ENCODE measurements around the gene THPO. TPM values are rescaled to one million over a fixed set of nuclear protein-coding genes. Genes with fewer than 3 reads are reported as not detected.

THPO gene
- total RNA-seq, 2 experiments from 2014 or later: not detected

DNA sequence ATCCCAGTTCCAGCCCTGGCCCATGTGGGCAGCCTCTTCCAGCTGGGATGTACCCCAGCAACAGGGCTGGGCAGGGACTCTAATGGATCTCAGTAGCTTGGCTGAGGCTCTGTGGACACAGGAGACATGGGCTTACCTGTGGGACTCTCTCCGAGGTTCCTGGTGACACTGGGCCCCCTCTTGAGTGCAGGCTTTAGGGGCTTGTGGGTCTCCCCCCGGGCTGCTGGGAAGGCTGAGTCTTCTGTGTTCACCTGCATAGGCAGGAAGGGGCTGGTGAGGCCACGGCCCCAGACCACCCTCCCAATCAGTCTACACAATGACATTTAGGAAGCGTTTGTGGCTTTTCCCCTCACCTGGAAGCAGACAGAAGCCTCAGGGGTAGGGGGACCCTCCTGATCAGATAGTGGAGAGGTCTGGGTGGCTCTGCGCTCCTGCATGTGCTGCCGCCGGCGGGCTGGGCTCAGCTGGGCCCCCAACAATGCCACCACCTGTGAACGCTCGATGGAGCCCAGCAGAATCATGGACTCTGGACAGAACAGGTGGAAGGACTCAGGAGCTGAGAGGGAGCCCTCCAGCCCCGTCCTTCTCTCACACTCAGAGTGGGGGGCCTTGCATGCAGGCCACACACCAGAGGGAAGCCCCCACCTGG, 25.0 kb downstream of the THPO start:
- H3K4me1 Mint-ChIP-seq (ENCODE audit: low read depth): no peaks in the 10 kb centered on the region
- CTCF ChIA-PET: interaction anchor here (1.1 to 3.7 kb wide), 11 partner anchors 8 to 189 kb away, joined by 3 to 23 read pairs (median 6); partner anchors contain the start of genes CLCN2, FAM131A and POLR2H
- H3K9me3 Mint-ChIP-seq: no peaks in the 10 kb centered on the region
- intact Hi-C loops (cut with micrococcal nuclease): no loop called here
- no peak for DNase-seq
- no peaks in the 10 kb centered on the region for H3K27me3 Mint-ChIP-seq
- POLR2A ChIA-PET: no interaction called here
- no peak overlapping the region for H3K27ac Mint-ChIP-seq
- H3K36me3 Mint-ChIP-seq: no peaks in the 10 kb centered on the region
- no peak overlapping the region for H3K4me3 Mint-ChIP-seq

DNA sequence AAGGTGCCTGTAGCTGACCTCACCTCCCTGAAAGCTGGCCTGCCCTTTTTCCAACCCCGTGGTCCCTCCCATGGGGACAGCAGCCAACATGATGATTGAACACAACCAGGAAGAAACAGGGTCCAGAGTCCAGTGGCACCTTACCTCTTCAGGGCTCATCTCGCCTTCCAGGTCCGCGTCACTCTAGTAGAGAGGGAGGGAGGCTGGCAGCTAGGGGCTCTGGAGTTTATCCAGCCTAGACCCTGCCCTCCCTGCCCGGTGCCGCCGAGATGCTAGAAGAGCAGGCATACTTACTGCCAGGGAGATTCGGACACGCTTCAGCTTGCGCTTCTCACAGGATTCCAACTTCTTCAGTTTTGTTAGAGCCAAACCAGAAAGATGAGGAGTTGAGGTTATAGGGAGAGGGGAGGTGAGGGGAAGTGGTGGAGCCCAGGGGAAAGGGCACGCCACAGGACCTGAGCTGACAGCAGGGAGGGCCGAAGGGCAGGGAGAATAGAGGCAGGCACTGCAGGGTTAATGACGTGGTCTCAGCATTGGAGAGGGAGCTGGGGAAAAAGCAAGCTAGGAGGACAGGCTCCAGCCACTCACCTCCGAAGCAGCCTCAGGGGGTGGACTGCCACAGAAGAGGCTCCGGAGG, 25.7 kb downstream of the THPO start:
- Mint-ChIP-seq H3K27ac (no peak overlapping the region), H3K27me3 (no peaks in the 10 kb centered on the region), H3K4me3 (no peak overlapping the region), H3K4me1 (ENCODE audit: low read depth) (no peaks in the 10 kb centered on the region), H3K36me3 (no peaks in the 10 kb centered on the region), H3K9me3 (no peaks in the 10 kb centered on the region)
- intact Hi-C loops (cut with micrococcal nuclease): no loop called here
- ChIA-PET CTCF (interaction anchor here (1.6 to 3.7 kb wide), 2 partner anchors 20 to 162 kb away, joined by 4 to 22 read pairs; no protein-coding TSS in a partner anchor), POLR2A (no interaction called here)
- no peak for DNase-seq

DNA sequence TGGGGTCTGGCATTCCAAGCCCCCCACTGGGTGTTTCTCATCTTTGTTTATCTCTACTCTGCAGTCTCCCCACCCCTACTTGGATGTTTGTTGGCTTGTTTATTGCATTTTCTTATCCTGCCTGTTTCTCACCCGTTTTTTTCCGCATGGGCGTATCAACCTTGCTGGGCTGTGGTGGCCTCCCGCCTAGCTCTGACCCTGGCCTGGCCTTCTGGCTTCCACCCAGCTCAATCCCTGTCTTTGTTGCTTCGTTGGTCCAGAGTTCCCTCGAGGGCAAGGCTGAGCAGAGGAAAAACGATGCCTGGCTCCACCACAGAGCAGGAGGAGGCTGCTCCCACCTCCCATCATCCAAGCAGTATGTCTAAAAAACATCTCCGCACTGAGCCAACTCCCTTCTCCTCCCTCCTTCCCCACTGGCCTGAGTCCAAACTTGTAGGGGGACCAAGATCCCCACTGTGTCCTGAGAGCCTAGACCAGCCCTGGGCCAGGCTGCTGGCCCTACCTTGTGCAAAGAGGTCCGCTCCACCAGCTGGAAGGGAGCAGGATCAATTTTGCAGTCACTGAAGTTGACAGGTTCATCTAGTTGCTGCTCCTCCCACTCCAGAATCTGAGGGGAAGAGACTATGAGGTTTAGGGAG, 26.4 kb downstream of the THPO start:
- CTCF ChIA-PET: interaction anchor here (1.6 kb wide), 1 partner anchor 162 kb away, joined by 4 read pairs; no protein-coding TSS in a partner anchor
- no peaks in the 10 kb centered on the region for H3K4me1 Mint-ChIP-seq (ENCODE audit: low read depth)
- no peaks in the 10 kb centered on the region for H3K27me3 Mint-ChIP-seq
- H3K9me3 Mint-ChIP-seq: no peaks in the 10 kb centered on the region
- POLR2A ChIA-PET: no interaction called here
- no peak for DNase-seq
- no peak overlapping the region for H3K4me3 Mint-ChIP-seq
- intact Hi-C loops (cut with micrococcal nuclease): no loop called here
- H3K36me3 Mint-ChIP-seq: no peaks in the 10 kb centered on the region
- no peak overlapping the region for H3K27ac Mint-ChIP-seq

DNA sequence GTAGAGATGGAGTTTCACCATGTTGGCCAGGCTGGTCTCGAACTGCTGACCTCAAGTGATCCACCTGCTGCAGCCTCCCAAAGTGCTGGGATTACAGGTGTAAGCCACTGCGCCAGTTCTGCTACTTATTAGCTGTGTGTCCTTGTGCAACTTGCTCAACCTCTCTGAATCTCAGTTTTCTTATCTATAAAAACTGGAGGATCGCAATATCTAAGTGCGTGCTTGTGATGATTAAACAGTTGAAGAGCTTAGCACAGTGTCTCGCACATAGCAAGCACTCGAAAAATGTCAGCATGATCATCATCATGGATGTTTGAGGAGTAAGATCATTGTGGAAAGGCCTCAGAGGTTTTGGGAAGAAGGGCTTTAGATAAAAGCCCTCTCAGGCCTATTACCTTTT, 27.4 kb downstream of the THPO start:
- no peak for DNase-seq
- Mint-ChIP-seq H3K27ac (no peak overlapping the region), H3K36me3 (no peaks in the 10 kb centered on the region), H3K27me3 (no peaks in the 10 kb centered on the region), H3K4me1 (ENCODE audit: low read depth) (no peaks in the 10 kb centered on the region), H3K9me3 (no peaks in the 10 kb centered on the region), H3K4me3 (no peak overlapping the region)
- CTCF ChIA-PET: no interaction called here
- intact Hi-C loops (cut with micrococcal nuclease): no loop called here
- POLR2A ChIA-PET: no interaction called here

DNA sequence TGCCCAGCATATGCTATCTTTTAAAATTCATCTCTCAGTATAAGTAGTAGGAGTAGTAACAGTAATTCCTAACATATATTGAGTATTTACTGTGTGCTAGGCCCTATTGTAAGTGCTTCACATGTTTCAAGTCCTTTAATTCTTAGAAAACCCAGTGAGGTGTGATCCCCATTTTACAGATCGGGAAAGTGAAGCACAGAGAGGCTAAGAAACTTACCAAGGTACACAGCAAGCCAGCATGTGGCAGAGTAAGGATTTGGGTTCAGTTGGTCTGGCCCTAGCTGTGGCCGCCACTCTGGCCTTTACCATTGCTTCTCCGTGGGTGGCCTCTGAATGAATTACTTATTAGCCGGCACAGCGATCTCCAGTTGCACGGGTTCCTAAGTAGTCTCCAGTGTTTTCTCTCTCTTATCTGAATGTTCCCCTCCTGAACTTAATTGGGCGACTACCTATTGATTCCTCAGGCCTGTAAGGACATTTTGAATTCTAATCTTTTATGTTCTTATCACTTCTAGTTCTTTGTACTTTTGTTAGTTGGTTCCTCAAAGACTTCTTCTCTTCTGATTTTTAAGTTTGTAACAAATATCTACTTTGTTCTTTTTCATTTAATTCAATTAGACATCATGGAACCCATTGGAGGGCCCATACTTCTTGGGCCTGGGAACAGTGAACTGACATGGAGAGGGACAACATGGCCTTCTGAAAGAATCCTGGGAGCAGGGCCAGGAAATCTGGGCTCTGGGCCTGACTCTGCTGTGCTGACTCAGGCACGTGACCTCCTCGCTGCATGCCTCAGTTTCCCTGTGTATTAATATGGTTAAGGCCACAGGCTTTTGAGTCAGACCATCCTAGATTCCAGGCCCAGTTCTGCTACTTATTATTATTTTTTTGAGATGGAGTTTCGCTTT, 28.2 kb downstream of the THPO start:
- CTCF ChIA-PET: interaction anchor here (1.0 kb wide), 1 partner anchor 11 kb away, joined by 3 read pairs; no protein-coding TSS in a partner anchor
- H3K27ac Mint-ChIP-seq: no peak overlapping the region

DNA sequence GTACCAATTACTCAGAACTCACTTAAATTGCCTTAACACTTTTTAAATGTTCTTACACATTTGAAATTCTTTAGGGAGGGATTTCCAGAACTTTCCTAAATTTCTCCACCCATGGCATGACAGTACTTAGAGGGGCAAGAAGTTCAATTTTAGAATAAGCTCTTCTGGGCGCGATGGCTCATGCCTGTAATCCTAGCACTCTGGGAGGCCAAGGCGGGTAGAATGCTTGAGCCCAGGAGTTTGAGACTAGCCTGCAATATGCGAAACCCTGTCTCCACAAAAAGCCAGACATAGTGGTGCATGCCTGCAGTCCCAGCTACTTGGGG, 30.0 kb downstream of the THPO start:
- CTCF ChIA-PET: no interaction called here
- no peak overlapping the region for H3K4me3 Mint-ChIP-seq
- H3K27ac Mint-ChIP-seq: no peak overlapping the region
- intact Hi-C loops (cut with micrococcal nuclease): no loop called here
- H3K36me3 Mint-ChIP-seq: peaks cover 2% of the 10 kb centered on the region
- H3K4me1 Mint-ChIP-seq (ENCODE audit: low read depth): no peaks in the 10 kb centered on the region
- H3K27me3 Mint-ChIP-seq: no peaks in the 10 kb centered on the region
- no peak for DNase-seq
- POLR2A ChIA-PET: interaction anchor here (1.0 kb wide), 1 partner anchor 14 kb away, joined by 3 read pairs; no protein-coding TSS in a partner anchor
- no peaks in the 10 kb centered on the region for H3K9me3 Mint-ChIP-seq

More for the DNA sequence above, 28.2 kb downstream of the THPO start:
- Mint-ChIP-seq H3K4me1 (ENCODE audit: low read depth) (no peaks in the 10 kb centered on the region), H3K9me3 (no peaks in the 10 kb centered on the region), H3K4me3 (no peak overlapping the region), H3K27me3 (no peaks in the 10 kb centered on the region), H3K36me3 (peaks cover 2% of the 10 kb centered on the region)
- POLR2A ChIA-PET: no interaction called here
- intact Hi-C loops (cut with micrococcal nuclease): no loop called here
- DNase-seq: no peak

DNA sequence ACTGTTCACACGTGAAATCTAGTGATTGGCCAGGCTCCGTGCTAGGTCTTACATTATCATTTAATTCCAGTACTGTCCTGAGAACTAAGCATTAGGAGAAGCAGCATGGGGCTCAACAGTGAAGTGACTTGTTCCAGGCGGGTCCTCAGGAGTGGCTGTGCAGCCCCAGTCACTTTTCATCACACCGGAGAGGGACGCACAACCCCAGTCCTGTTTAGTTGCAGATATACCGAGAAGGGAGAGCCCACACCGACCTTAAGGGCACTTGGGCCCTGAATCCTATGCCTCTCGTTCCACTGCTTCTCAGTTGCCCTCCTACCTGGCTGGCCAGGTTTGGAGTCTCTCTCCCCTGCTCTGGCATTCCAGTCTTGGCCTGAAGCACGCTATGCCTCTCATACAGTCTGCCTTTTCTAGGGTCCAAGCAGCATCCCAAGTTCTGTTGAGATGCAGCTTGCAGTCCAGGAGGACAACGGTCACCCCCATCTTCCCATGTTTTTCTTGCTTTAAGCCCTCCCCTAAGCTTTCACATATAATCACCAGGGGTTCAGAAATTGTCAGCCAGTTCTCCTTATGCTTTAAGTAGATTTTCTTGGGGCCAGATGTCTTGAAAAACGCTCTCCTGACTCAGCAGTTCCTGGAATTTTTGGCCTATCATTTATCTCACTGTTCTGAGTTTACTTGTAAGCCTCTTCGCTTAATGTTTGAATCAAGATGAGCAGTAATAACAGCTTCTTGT, 30.5 kb downstream of the THPO start:
- POLR2A ChIA-PET: no interaction called here
- no peak overlapping the region for H3K4me3 Mint-ChIP-seq
- H3K36me3 Mint-ChIP-seq: peaks cover 2% of the 10 kb centered on the region
- CTCF ChIA-PET: interaction anchor here (1.5 kb wide), 1 partner anchor 15 kb away, joined by 3 read pairs; no protein-coding TSS in a partner anchor
- no peaks in the 10 kb centered on the region for H3K9me3 Mint-ChIP-seq
- H3K27ac Mint-ChIP-seq: no peak overlapping the region
- H3K27me3 Mint-ChIP-seq: no peaks in the 10 kb centered on the region
- DNase-seq: no peak
- H3K4me1 Mint-ChIP-seq (ENCODE audit: low read depth): no peaks in the 10 kb centered on the region
- intact Hi-C loops (cut with micrococcal nuclease): no loop called here

DNA sequence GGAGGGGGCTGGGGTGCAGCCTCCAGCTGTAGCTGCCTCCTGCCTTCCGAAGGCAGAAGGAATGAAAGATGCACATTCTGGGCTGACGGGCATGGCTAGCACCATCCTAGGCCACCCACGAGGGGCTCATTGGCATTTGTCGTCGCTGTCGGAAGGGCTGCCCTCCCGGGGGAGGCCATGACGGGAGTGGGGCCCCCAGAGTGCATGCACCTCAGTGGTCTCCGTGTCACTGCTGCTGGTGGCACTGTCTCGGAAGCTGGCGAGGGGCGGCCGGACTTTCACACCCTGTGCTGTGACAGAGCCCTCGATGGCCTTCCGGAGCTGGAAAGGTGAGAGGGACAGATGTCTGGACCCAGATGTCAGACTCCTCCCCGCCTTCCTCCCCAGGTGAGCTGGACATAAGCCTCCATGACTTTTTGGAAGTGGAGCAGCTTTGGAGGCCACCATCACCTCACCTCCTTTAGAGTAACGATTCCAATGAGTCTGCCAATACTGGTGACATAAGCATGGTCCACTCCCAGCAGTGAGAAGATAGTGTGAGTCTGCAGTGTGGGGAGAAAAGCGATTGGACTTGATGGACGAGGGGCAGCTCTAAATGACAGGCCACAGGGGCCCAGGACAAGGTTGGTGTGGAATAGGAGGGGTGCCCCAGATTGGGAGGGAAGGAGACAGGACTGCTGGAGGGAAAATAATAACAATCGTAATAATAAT, 31.4 kb downstream of the THPO start:
- no peak overlapping the region for H3K4me3 Mint-ChIP-seq
- no peaks in the 10 kb centered on the region for H3K9me3 Mint-ChIP-seq
- no peaks in the 10 kb centered on the region for H3K4me1 Mint-ChIP-seq (ENCODE audit: low read depth)
- ChIA-PET CTCF (interaction anchor here (1.5 kb wide), 1 partner anchor 15 kb away, joined by 3 read pairs; no protein-coding TSS in a partner anchor), POLR2A (no interaction called here)
- H3K27me3 Mint-ChIP-seq: no peaks in the 10 kb centered on the region
- DNase-seq: no peak
- intact Hi-C loops (cut with micrococcal nuclease): no loop called here
- H3K27ac Mint-ChIP-seq: no peak overlapping the region
- H3K36me3 Mint-ChIP-seq: peaks cover 2% of the 10 kb centered on the region

DNA sequence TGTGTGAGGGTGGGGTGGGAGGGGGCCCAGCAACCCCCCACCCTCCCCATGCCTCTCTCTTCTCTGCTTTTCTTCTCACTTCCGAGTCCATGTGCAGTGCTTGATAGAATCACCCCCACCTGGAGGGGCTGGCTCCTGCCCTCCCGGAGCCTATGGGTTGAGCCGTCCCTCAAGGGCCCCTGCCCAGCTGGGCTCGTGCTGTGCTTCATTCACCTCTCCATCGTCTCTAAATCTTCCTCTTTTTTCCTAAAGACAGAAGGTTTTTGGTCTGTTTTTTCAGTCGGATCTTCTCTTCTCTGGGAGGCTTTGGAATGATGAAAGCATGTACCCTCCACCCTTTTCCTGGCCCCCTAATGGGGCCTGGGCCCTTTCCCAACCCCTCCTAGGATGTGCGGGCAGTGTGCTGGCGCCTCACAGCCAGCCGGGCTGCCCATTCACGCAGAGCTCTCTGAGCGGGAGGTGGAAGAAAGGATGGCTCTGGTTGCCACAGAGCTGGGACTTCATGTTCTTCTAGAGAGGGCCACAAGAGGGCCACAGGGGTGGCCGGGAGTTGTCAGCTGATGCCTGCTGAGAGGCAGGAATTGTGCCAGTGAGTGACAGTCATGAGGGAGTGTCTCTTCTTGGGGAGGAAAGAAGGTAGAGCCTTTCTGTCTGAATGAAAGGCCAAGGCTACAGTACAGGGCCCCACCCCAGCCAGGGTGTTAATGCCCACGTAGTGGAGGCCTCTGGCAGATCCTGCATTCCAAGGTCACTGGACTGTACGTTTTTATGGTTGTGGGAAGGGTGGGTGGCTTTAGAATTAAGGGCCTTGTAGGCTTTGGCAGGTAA, 32.5 kb downstream of the THPO start:
- H3K36me3 Mint-ChIP-seq: peaks cover 2% of the 10 kb centered on the region
- no peaks in the 10 kb centered on the region for H3K4me1 Mint-ChIP-seq (ENCODE audit: low read depth)
- no peaks in the 10 kb centered on the region for H3K27me3 Mint-ChIP-seq
- no peak overlapping the region for H3K27ac Mint-ChIP-seq
- H3K9me3 Mint-ChIP-seq: no peaks in the 10 kb centered on the region
- ChIA-PET CTCF (interaction anchor here (0.5 to 1.5 kb wide), 3 partner anchors 9 to 22 kb away, joined by 3 to 9 read pairs (median 3); no protein-coding TSS in a partner anchor), POLR2A (no interaction called here)
- H3K4me3 Mint-ChIP-seq: no peak overlapping the region
- DNase-seq: peak; percentile 26
- intact Hi-C loops (cut with micrococcal nuclease): no loop called here

DNA sequence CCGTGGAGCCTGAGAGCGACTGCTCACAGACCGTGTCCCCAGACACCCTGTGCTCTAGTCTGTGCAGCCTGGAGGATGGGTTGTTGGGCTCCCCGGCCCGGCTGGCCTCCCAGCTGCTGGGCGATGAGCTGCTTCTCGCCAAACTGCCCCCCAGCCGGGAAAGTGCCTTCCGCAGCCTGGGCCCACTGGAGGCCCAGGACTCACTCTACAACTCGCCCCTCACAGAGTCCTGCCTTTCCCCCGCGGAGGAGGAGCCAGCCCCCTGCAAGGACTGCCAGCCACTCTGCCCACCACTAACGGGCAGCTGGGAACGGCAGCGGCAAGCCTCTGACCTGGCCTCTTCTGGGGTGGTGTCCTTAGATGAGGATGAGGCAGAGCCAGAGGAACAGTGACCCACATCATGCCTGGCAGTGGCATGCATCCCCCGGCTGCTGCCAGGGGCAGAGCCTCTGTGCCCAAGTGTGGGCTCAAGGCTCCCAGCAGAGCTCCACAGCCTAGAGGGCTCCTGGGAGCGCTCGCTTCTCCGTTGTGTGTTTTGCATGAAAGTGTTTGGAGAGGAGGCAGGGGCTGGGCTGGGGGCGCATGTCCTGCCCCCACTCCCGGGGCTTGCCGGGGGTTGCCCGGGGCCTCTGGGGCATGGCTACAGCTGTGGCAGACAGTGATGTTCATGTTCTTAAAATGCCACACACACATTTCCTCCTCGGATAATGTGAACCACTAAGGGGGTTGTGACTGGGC, 33.3 kb downstream of the THPO start:
- peaks cover 2% of the 10 kb centered on the region for H3K36me3 Mint-ChIP-seq
- no peaks in the 10 kb centered on the region for H3K4me1 Mint-ChIP-seq (ENCODE audit: low read depth)
- ChIA-PET CTCF (interaction anchor here (0.5 to 1.1 kb wide), 2 partner anchors 10 to 23 kb away, joined by 3 to 9 read pairs; no protein-coding TSS in a partner anchor), POLR2A (no interaction called here)
- DNase-seq: no peak
- H3K27ac Mint-ChIP-seq: no peak overlapping the region
- no peak overlapping the region for H3K4me3 Mint-ChIP-seq
- H3K27me3 Mint-ChIP-seq: no peaks in the 10 kb centered on the region
- H3K9me3 Mint-ChIP-seq: no peaks in the 10 kb centered on the region
- intact Hi-C loops (cut with micrococcal nuclease): no loop called here

Data from activated CD4-positive, alpha-beta memory T cell treated with anti-CD3 and anti-CD28 coated beads for 36 hours (primary cell).